ENCODE measurements around the gene RABEP2.

RABEP2 gene

GRCh38 chr16:28918698-28919097 is 6.3 kb downstream of the RABEP2 start:
- H3K36me3 ChIP-seq (ENCODE audit: insufficient read depth, low read length): peaks cover 4% of the 10 kb centered on the region; the same call in 1 of the 2 replicates
- no peak overlapping the region for H3K4me3 ChIP-seq (ENCODE audit: low read depth, low read length)
- H2AFZ ChIP-seq (ENCODE audit: low read length, unreplicated experiment): no peak overlapping the region
- H3K79me2 ChIP-seq (ENCODE audit: control insufficient read depth, insufficient read depth, low read length, unreplicated experiment): no peaks in the 10 kb centered on the region
- no peaks in the 10 kb centered on the region for H3K27me3 ChIP-seq (ENCODE audit: insufficient read depth, low read length)
- H3K4me1 ChIP-seq (ENCODE audit: control insufficient read depth, insufficient read depth, low read length, unreplicated experiment): peaks cover 4% of the 10 kb centered on the region
- H3K27ac ChIP-seq (ENCODE audit: low read depth, low read length): no peak overlapping the region

GRCh38 chr16:28917095-28917494 is 7.9 kb downstream of the RABEP2 start:
- Histone ChIP-seq H2AFZ (ENCODE audit: low read length, unreplicated experiment) (no peak overlapping the region), H3K4me3 (ENCODE audit: low read depth, low read length) (no peak overlapping the region), H3K36me3 (ENCODE audit: insufficient read depth, low read length) (peaks cover 4% of the 10 kb centered on the region; the same call in 1 of the 2 replicates), H3K27me3 (ENCODE audit: insufficient read depth, low read length) (no peaks in the 10 kb centered on the region), H3K4me1 (ENCODE audit: control insufficient read depth, insufficient read depth, low read length, unreplicated experiment) (peaks cover 4% of the 10 kb centered on the region), H3K27ac (ENCODE audit: low read depth, low read length) (no peak overlapping the region), H3K79me2 (ENCODE audit: control insufficient read depth, insufficient read depth, low read length, unreplicated experiment) (no peaks in the 10 kb centered on the region)

GRCh38 chr16:28915181-28915580 is 9.9 kb downstream of the RABEP2 start:
- peaks cover 4% of the 10 kb centered on the region for H3K4me1 ChIP-seq (ENCODE audit: control insufficient read depth, insufficient read depth, low read length, unreplicated experiment)
- no peak overlapping the region for H3K27ac ChIP-seq (ENCODE audit: low read depth, low read length)
- peaks cover 4% of the 10 kb centered on the region; the same call in 1 of the 2 replicates for H3K36me3 ChIP-seq (ENCODE audit: insufficient read depth, low read length)

GRCh38 chr16:28913946-28914724 is 10.9 kb downstream of the RABEP2 start:
- H3K4me1 ChIP-seq (ENCODE audit: control insufficient read depth, insufficient read depth, low read length, unreplicated experiment): peaks cover 4% of the 10 kb centered on the region

More at GRCh38 chr16:28915181-28915580, 9.9 kb downstream of the RABEP2 start:
- Histone ChIP-seq H3K27me3 (ENCODE audit: insufficient read depth, low read length) (no peaks in the 10 kb centered on the region), H2AFZ (ENCODE audit: low read length, unreplicated experiment) (no peak overlapping the region), H3K4me3 (ENCODE audit: low read depth, low read length) (no peak overlapping the region), H3K79me2 (ENCODE audit: control insufficient read depth, insufficient read depth, low read length, unreplicated experiment) (no peaks in the 10 kb centered on the region)

GRCh38 chr16:28912558-28912957 is 12.5 kb downstream of the RABEP2 start:
- Histone ChIP-seq H2AFZ (ENCODE audit: low read length, unreplicated experiment) (no peak overlapping the region), H3K36me3 (ENCODE audit: insufficient read depth, low read length) (peaks cover 4% of the 10 kb centered on the region; the same call in 1 of the 2 replicates), H3K27me3 (ENCODE audit: insufficient read depth, low read length) (no peaks in the 10 kb centered on the region), H3K79me2 (ENCODE audit: control insufficient read depth, insufficient read depth, low read length, unreplicated experiment) (no peaks in the 10 kb centered on the region), H3K27ac (ENCODE audit: low read depth, low read length) (no peak overlapping the region), H3K4me1 (ENCODE audit: control insufficient read depth, insufficient read depth, low read length, unreplicated experiment) (peaks cover 4% of the 10 kb centered on the region), H3K4me3 (ENCODE audit: low read depth, low read length) (no peak overlapping the region)

More at GRCh38 chr16:28913946-28914724, 10.9 kb downstream of the RABEP2 start:
- Histone ChIP-seq H3K27me3 (ENCODE audit: insufficient read depth, low read length) (no peaks in the 10 kb centered on the region), H3K4me3 (ENCODE audit: low read depth, low read length) (no peak overlapping the region), H2AFZ (ENCODE audit: low read length, unreplicated experiment) (no peak overlapping the region), H3K79me2 (ENCODE audit: control insufficient read depth, insufficient read depth, low read length, unreplicated experiment) (no peaks in the 10 kb centered on the region), H3K36me3 (ENCODE audit: insufficient read depth, low read length) (peaks cover 4% of the 10 kb centered on the region; the same call in 1 of the 2 replicates), H3K27ac (ENCODE audit: low read depth, low read length) (no peak overlapping the region)

GRCh38 chr16:28910086-28911031 is 14.7 kb downstream of the RABEP2 start:
- no peaks in the 10 kb centered on the region for H3K36me3 ChIP-seq (ENCODE audit: insufficient read depth, low read length)
- H3K4me3 ChIP-seq (ENCODE audit: low read depth, low read length): no peak overlapping the region
- no peak overlapping the region for H3K27ac ChIP-seq (ENCODE audit: low read depth, low read length)
- no peaks in the 10 kb centered on the region for H3K27me3 ChIP-seq (ENCODE audit: insufficient read depth, low read length)
- H2AFZ ChIP-seq (ENCODE audit: low read length, unreplicated experiment): no peak overlapping the region
- H3K79me2 ChIP-seq (ENCODE audit: control insufficient read depth, insufficient read depth, low read length, unreplicated experiment): no peaks in the 10 kb centered on the region
- peaks cover 4% of the 10 kb centered on the region for H3K4me1 ChIP-seq (ENCODE audit: control insufficient read depth, insufficient read depth, low read length, unreplicated experiment)

- no peak overlapping the region for H3K4me3 ChIP-seq (ENCODE audit: low read depth, low read length)
- H3K36me3 ChIP-seq (ENCODE audit: insufficient read depth, low read length): no peaks in the 10 kb centered on the region
- no peaks in the 10 kb centered on the region for H3K79me2 ChIP-seq (ENCODE audit: control insufficient read depth, insufficient read depth, low read length, unreplicated experiment)
- no peak overlapping the region for H3K27ac ChIP-seq (ENCODE audit: low read depth, low read length)
- no peak overlapping the region for H2AFZ ChIP-seq (ENCODE audit: low read length, unreplicated experiment)
- no peaks in the 10 kb centered on the region for H3K4me1 ChIP-seq (ENCODE audit: control insufficient read depth, insufficient read depth, low read length, unreplicated experiment)
- H3K27me3 ChIP-seq (ENCODE audit: insufficient read depth, low read length): no peaks in the 10 kb centered on the region
Observed at GRCh38 chr16:28905800-28906372, 19.2 kb downstream of the RABEP2 start.

GRCh38 chr16:28905229-28905754 is 19.7 kb downstream of the RABEP2 start:
- Histone ChIP-seq H2AFZ (ENCODE audit: low read length, unreplicated experiment) (no peak overlapping the region), H3K4me3 (ENCODE audit: low read depth, low read length) (no peak overlapping the region), H3K36me3 (ENCODE audit: insufficient read depth, low read length) (no peaks in the 10 kb centered on the region), H3K4me1 (ENCODE audit: control insufficient read depth, insufficient read depth, low read length, unreplicated experiment) (no peaks in the 10 kb centered on the region), H3K27ac (ENCODE audit: low read depth, low read length) (no peak overlapping the region), H3K27me3 (ENCODE audit: insufficient read depth, low read length) (no peaks in the 10 kb centered on the region), H3K79me2 (ENCODE audit: control insufficient read depth, insufficient read depth, low read length, unreplicated experiment) (no peaks in the 10 kb centered on the region)

- Histone ChIP-seq H3K4me3 (ENCODE audit: low read depth, low read length) (no peak overlapping the region), H2AFZ (ENCODE audit: low read length, unreplicated experiment) (no peak overlapping the region), H3K36me3 (ENCODE audit: insufficient read depth, low read length) (no peaks in the 10 kb centered on the region), H3K27me3 (ENCODE audit: insufficient read depth, low read length) (no peaks in the 10 kb centered on the region), H3K4me1 (ENCODE audit: control insufficient read depth, insufficient read depth, low read length, unreplicated experiment) (no peaks in the 10 kb centered on the region), H3K79me2 (ENCODE audit: control insufficient read depth, insufficient read depth, low read length, unreplicated experiment) (no peaks in the 10 kb centered on the region), H3K27ac (ENCODE audit: low read depth, low read length) (no peak overlapping the region)
Observed at GRCh38 chr16:28904828-28905227, 20.2 kb downstream of the RABEP2 start.

- H3K79me2 ChIP-seq (ENCODE audit: control insufficient read depth, insufficient read depth, low read length, unreplicated experiment): no peaks in the 10 kb centered on the region
- H3K4me3 ChIP-seq (ENCODE audit: low read depth, low read length): no peak overlapping the region
- no peak overlapping the region for H2AFZ ChIP-seq (ENCODE audit: low read length, unreplicated experiment)
- no peaks in the 10 kb centered on the region for H3K4me1 ChIP-seq (ENCODE audit: control insufficient read depth, insufficient read depth, low read length, unreplicated experiment)
- no peaks in the 10 kb centered on the region for H3K36me3 ChIP-seq (ENCODE audit: insufficient read depth, low read length)
- H3K27me3 ChIP-seq (ENCODE audit: insufficient read depth, low read length): no peaks in the 10 kb centered on the region
- no peak overlapping the region for H3K27ac ChIP-seq (ENCODE audit: low read depth, low read length)
Observed at GRCh38 chr16:28904363-28904762, 20.7 kb downstream of the RABEP2 start.

Data from ACC112 (cell line).